BJ (cell line): ENCODE measurements around the gene C1orf87. TPM values are rescaled to one million over a fixed set of nuclear protein-coding genes. Genes with fewer than 3 reads are reported as not detected.

Experiments
- CTCF ChIA-PET: fragments of 350-600 bp; formaldehyde crosslinking; extraction: SDS; loops from one replicate; lab custom pipeline; 2021; ENCODE audit warnings: antibody characterized with exemption, inconsistent platforms; lab: Yijun Ruan, JAX
- POLR2A ChIA-PET: fragments of 300-600 bp; sonication (Branson Sonifier 250); formaldehyde crosslinking; extraction: SDS; loops from one replicate; lab custom pipeline; 2021; ENCODE audit warnings: antibody characterized with exemption; lab: Charles Lee
- DNase-seq: peaks from one replicate; pipeline ENCODE4 v3.0.0-alpha.2; 2011; ENCODE audit warnings: low read depth
- H3K27me3 ChIP-seq: 2 replicates; pipeline ENCODE4 v1.6.0; 2011; ENCODE audit warnings: low read length; ENCODE audit not compliant: control insufficient read depth, insufficient read depth
- H3K36me3 ChIP-seq: 2 replicates; pipeline ENCODE4 v1.5.1; 2011; ENCODE audit warnings: low read length; ENCODE audit not compliant: control insufficient read depth, insufficient read depth
- H3K4me3 ChIP-seq: 2 replicates; pipeline ENCODE4 v1.5.1; 2011; ENCODE audit warnings: low read depth, mild to moderate bottlenecking, control low read depth, low read length
- polyA plus RNA-seq: library from polyadenylated mRNA; depleted of rRNA; stranded (reverse); fragments of >200 nt; gene quantifications from 2 replicates; pipeline ENCODE4 v1.2.3, GENCODE V29; 2011
- TF ChIP-seq, protein P1 (sequence below): IDR thresholded peaks from 2 replicates; pipeline ENCODE4 v1.5.1; 2011; ENCODE audit warnings: low read depth, mild to moderate bottlenecking, control low read depth, inconsistent platforms, low read length, moderate library complexity; ENCODE audit not compliant: insufficient read depth

The C1orf87 gene
- polyA plus RNA-seq, 1 experiment = not detected

- no peak overlapping the region for H3K4me3 ChIP-seq
- DNase-seq = no peak
- no peaks in the 10 kb centered on the region for H3K27me3 ChIP-seq
- ChIA-PET POLR2A (no interaction called here), CTCF (interaction anchor here (0.7 to 1.0 kb wide), 2 partner anchors 11 to 22 kb away, joined by 3 read pairs; no protein-coding TSS in a partner anchor)
- H3K36me3 ChIP-seq = no peaks in the 10 kb centered on the region
- TF ChIP-seq, protein P1, sequence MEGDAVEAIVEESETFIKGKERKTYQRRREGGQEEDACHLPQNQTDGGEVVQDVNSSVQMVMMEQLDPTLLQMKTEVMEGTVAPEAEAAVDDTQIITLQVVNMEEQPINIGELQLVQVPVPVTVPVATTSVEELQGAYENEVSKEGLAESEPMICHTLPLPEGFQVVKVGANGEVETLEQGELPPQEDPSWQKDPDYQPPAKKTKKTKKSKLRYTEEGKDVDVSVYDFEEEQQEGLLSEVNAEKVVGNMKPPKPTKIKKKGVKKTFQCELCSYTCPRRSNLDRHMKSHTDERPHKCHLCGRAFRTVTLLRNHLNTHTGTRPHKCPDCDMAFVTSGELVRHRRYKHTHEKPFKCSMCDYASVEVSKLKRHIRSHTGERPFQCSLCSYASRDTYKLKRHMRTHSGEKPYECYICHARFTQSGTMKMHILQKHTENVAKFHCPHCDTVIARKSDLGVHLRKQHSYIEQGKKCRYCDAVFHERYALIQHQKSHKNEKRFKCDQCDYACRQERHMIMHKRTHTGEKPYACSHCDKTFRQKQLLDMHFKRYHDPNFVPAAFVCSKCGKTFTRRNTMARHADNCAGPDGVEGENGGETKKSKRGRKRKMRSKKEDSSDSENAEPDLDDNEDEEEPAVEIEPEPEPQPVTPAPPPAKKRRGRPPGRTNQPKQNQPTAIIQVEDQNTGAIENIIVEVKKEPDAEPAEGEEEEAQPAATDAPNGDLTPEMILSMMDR = no peak
These were observed 39.5 kb upstream of the C1orf87 start for GRCh38 chr1:60113028-60113427.

GRCh38 chr1:60111716-60112115, 38.1 kb upstream of the C1orf87 start:
- CTCF ChIA-PET = interaction anchor here (1.2 kb wide), 1 partner anchor 938 kb away, joined by 3 read pairs; no protein-coding TSS in a partner anchor
- no peak for DNase-seq
- Histone ChIP-seq H3K27me3 (no peaks in the 10 kb centered on the region), H3K36me3 (no peaks in the 10 kb centered on the region), H3K4me3 (no peak overlapping the region)
- POLR2A ChIA-PET = no interaction called here
- TF ChIP-seq, protein P1 = no peak

DNA sequence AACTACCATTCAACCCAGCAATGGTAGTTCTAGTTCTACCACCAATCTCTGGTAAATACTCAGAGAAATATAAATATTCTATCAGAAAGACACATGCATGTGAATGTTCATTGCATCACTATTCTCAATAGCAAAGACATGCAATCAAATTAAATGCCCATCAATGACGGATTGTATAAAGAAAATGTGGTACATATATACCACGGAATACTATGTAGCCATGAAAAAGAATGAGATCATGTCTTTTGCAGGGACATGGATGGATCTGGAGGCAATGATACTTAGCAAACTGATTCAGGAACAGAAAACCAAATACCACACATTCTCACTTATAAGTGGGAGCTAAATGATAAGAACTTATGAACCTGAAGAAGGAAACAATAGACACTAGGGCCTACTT, 37.5 kb upstream of the C1orf87 start:
- TF ChIP-seq, protein P1 = no peak
- ChIA-PET POLR2A (no interaction called here), CTCF (interaction anchor here (1.2 to 1.5 kb wide), 2 partner anchors 10 to 939 kb away, joined by 3 to 5 read pairs; no protein-coding TSS in a partner anchor)
- H3K27me3 ChIP-seq = no peaks in the 10 kb centered on the region
- no peaks in the 10 kb centered on the region for H3K36me3 ChIP-seq
- H3K4me3 ChIP-seq = no peak overlapping the region
- DNase-seq = no peak

GRCh38 chr1:60108196-60108595, 34.6 kb upstream of the C1orf87 start:
- TF ChIP-seq, protein P1 = no peak
- CTCF ChIA-PET = interaction anchor here (0.6 to 1.0 kb wide), 2 partner anchors 20 to 1417 kb away, joined by 3 read pairs; no protein-coding TSS in a partner anchor
- POLR2A ChIA-PET = no interaction called here

DNA sequence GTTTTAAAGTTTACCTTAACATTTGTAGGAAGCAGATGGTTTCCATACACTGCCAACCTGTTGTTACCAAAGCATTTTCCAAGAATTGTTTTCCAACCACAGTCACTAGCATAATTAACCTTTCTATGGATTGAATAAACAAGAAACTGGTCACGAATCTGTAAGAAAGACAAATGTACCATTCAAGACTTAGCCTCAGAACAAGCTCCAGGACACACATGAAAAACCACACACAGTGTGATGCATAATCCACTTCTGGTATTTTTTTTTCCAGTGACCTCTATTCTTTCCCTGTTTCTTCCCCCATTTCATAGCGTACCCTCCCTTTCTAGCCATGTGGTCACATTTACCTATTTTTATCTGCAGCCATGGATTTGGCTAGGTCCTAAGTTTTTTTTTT, 29.6 kb upstream of the C1orf87 start:
- DNase-seq = no peak
- CTCF ChIA-PET = no interaction called here

More at GRCh38 chr1:60108196-60108595, 34.6 kb upstream of the C1orf87 start:
- Histone ChIP-seq H3K36me3 (no peaks in the 10 kb centered on the region), H3K4me3 (no peak overlapping the region), H3K27me3 (no peaks in the 10 kb centered on the region)
- DNase-seq = no peak

More for the DNA sequence above, 29.6 kb upstream of the C1orf87 start:
- TF ChIP-seq, protein P1 = no peak
- Histone ChIP-seq H3K4me3 (no peak overlapping the region), H3K27me3 (no peaks in the 10 kb centered on the region), H3K36me3 (no peaks in the 10 kb centered on the region)
- POLR2A ChIA-PET = no interaction called here
